GM23338 (cell line): ENCODE measurements around the gene C1QL4. TPM values are rescaled to one million over a fixed set of nuclear protein-coding genes. Genes with fewer than 3 reads are reported as not detected.
A peak's percentile ranks its signal among the peaks of the same experiment; 100 is the strongest.
"Not testable (repeated sequence)": the region's sequence is repeated elsewhere in the genome, so short reads cannot be mapped to it uniquely, and the experiment has no call there.

Experiments used
- ATAC-seq: fragments of 200-7000 bp; cut with Tn5 transposase; 3 replicates; pipeline ENCODE4 v1.9.1; 2020
- DNase-seq: peaks from one replicate; pipeline ENCODE4 v3.0.0-alpha.2; 2015; ENCODE audit warnings: low spot score
- H2AFZ ChIP-seq: fragments of 200-600 bp; sonication (generic); 2 replicates; pipeline ENCODE4 v1.8.0; 2016; ENCODE audit warnings: antibody characterized with exemption, mild to moderate bottlenecking, moderate library complexity
- H3F3A ChIP-seq: fragments of 200-600 bp; sonication (generic); replicated peaks from 2 replicates; pipeline ENCODE4 v1.8.0; 2017; ENCODE audit warnings: antibody characterized with exemption, mixed run types, low read depth
- H3K27ac ChIP-seq: fragments of 200-600 bp; sonication (generic); 2 replicates; pipeline ENCODE4 v1.6.1; 2016; ENCODE audit warnings: low read depth
- H3K27me3 ChIP-seq: fragments of 200-600 bp; sonication (generic); 2 replicates; pipeline ENCODE4 v1.8.0; 2016; ENCODE audit warnings: mild to moderate bottlenecking, mixed run types, moderate library complexity; ENCODE audit not compliant: insufficient read depth
- H3K36me3 ChIP-seq: fragments of 200-600 bp; sonication (generic); 2 replicates; pipeline ENCODE4 v1.8.0; 2016; ENCODE audit warnings: mild to moderate bottlenecking; ENCODE audit not compliant: insufficient read depth
- H3K4me1 ChIP-seq: fragments of 200-600 bp; sonication (generic); 2 replicates; pipeline ENCODE4 v1.8.0; 2016; ENCODE audit warnings: mild to moderate bottlenecking, moderate library complexity; ENCODE audit not compliant: insufficient read depth
- H3K4me2 ChIP-seq: fragments of 200-600 bp; sonication (generic); 2 replicates; pipeline ENCODE4 v1.7.1; 2017; ENCODE audit warnings: mixed run types
- H3K4me3 ChIP-seq: fragments of 200-600 bp; sonication (generic); 2 replicates; pipeline ENCODE4 v1.6.1; 2016; ENCODE audit warnings: mixed run types
- H3K79me2 ChIP-seq: fragments of 200-600 bp; sonication (generic); replicated peaks from 2 replicates; pipeline ENCODE4 v1.8.0; 2017; ENCODE audit warnings: mild to moderate bottlenecking; ENCODE audit not compliant: insufficient read depth
- H3K9me2 ChIP-seq: fragments of 200-600 bp; sonication (generic); 2 replicates; pipeline ENCODE4 v1.8.0; 2017; ENCODE audit not compliant: insufficient read depth
- H4K20me1 ChIP-seq: fragments of 200-600 bp; sonication (generic); replicated peaks from 2 replicates; pipeline ENCODE4 v1.8.0; 2017; ENCODE audit warnings: mild to moderate bottlenecking; ENCODE audit not compliant: insufficient read depth
- H3K27ac Mint-ChIP-seq: 2 replicates; pipeline ENCODE4 v1.8.0; 2020; ENCODE audit warnings: inconsistent platforms, mild to moderate bottlenecking, moderate library complexity, mixed read lengths
- H3K27me3 Mint-ChIP-seq: 3 replicates; pipeline ENCODE4 v1.8.0; 2022; ENCODE audit warnings: low read depth, mild to moderate bottlenecking, moderate library complexity, mixed read lengths, inconsistent platforms; ENCODE audit not compliant: insufficient read depth, poor library complexity
- H3K36me3 Mint-ChIP-seq: 3 replicates; pipeline ENCODE4 v1.8.0; 2021; ENCODE audit warnings: low read depth, mild to moderate bottlenecking, inconsistent platforms, moderate library complexity, mixed read lengths
- H3K4me1 Mint-ChIP-seq: 3 replicates; pipeline ENCODE4 v1.8.0; 2020; ENCODE audit warnings: mild to moderate bottlenecking, inconsistent platforms, mixed read lengths
- H3K4me3 Mint-ChIP-seq: 3 replicates; pipeline ENCODE4 v1.8.0; 2021; ENCODE audit warnings: moderate library complexity, mild to moderate bottlenecking, inconsistent platforms, mixed read lengths
- H3K9me3 Mint-ChIP-seq: 3 replicates; pipeline ENCODE4 v1.8.0; 2020; ENCODE audit warnings: moderate library complexity, mild to moderate bottlenecking, inconsistent platforms, mixed read lengths
- CTCF ChIP-seq, 2 experiments: fragments of 200-600 bp in 1 of 2; sonication (generic) in 1 of 2; conservative IDR thresholded peaks; 2 replicates each; pipeline versions ENCODE4 v1.5.1 to v1.6.1; 2016 to 2017; ENCODE audit warnings: antibody characterized with exemption in 2 of 2, low read depth in 2 of 2, mild to moderate bottlenecking in 2 of 2, moderate library complexity in 1 of 2
- NANOG ChIP-seq: IDR thresholded peaks from 2 replicates; pipeline ENCODE4 v1.6.1; 2016; ENCODE audit warnings: antibody characterized with exemption, borderline replicate concordance
- STAT1 ChIP-seq: IDR thresholded peaks from one replicate; pipeline ENCODE4 v1.6.1; 2016; ENCODE audit warnings: antibody characterized with exemption; ENCODE audit not compliant: unreplicated experiment
- polyA plus RNA-seq: library from polyadenylated mRNA; unstranded; fragments of >200 nt; fragmentation: Nextera tagmentation; extraction: Ambion mirVana; gene quantifications from 2 replicates; pipeline ENCODE4 v1.2.1, GENCODE V29; 2016
- total RNA-seq: library from RNA; depleted of rRNA; stranded (reverse); fragments of >200 nt; shearing (Covaris generic); gene quantifications from 2 replicates; pipeline ENCODE4 v1.2.3, GENCODE V29; 2014; rRNA removed

The C1QL4 gene
- total and polyA plus RNA-seq, 2 experiments from 2014 or later, result not detected

- no peaks in the 10 kb centered on the region for H3F3A ChIP-seq
- H3K79me2 ChIP-seq, result no peaks in the 10 kb centered on the region
- no peak overlapping the region for H2AFZ ChIP-seq
- no peak overlapping the region for H3K27ac ChIP-seq
- no peaks in the 10 kb centered on the region for H3K36me3 ChIP-seq
- no peak for TF ChIP-seq STAT1
- TF ChIP-seq CTCF (conservative IDR thresholded peaks at IDR 0.05; ENCODE audit: low read depth in 2 of 2), result peak; percentile 32 to 33; a peak in 3 of 4 replicates
- TF ChIP-seq NANOG, result no peak
- no peaks in the 10 kb centered on the region for H3K9me2 ChIP-seq
- peaks cover 19% of the 10 kb centered on the region for H3K4me1 Mint-ChIP-seq
- H3K27me3 ChIP-seq, result peaks cover 12% of the 10 kb centered on the region; the same call in 1 of the 2 replicates
- ATAC-seq, result peak; percentile 54
- H3K4me3 ChIP-seq, result no peak overlapping the region
- peaks cover 15% of the 10 kb centered on the region for H3K27me3 Mint-ChIP-seq
- peak; percentile 47 for DNase-seq
- no peaks in the 10 kb centered on the region for H3K36me3 Mint-ChIP-seq
- no peak overlapping the region for H3K4me2 ChIP-seq
- peaks cover 8% of the 10 kb centered on the region; the same call in 1 of the 2 replicates for H3K4me1 ChIP-seq
- no peaks in the 10 kb centered on the region; the same call in 2 of the 3 replicates for H3K9me3 Mint-ChIP-seq
- no peak overlapping the region for H3K4me3 Mint-ChIP-seq
- no peaks in the 10 kb centered on the region for H4K20me1 ChIP-seq
- H3K27ac Mint-ChIP-seq, result no peak overlapping the region
Measured at GRCh38 chr12:49283541-49284429, 53.2 kb downstream of the C1QL4 start.

GRCh38 chr12:49282740-49283375 lies 54.1 kb downstream of the C1QL4 start:
- H3K9me2 ChIP-seq, result not testable (repeated sequence)
- H2AFZ ChIP-seq, result peak overlapping the region; percentile 72

More at GRCh38 chr12:49282740-49283375, 54.1 kb downstream of the C1QL4 start:
- H3K36me3 Mint-ChIP-seq, H3K79me2 ChIP-seq, H3K27ac Mint-ChIP-seq, H3K36me3 ChIP-seq, H3K9me3 Mint-ChIP-seq, H3K4me1 ChIP-seq, H3K27ac ChIP-seq, H3K4me2 ChIP-seq, H3K4me3 Mint-ChIP-seq, H3F3A ChIP-seq, H3K27me3 Mint-ChIP-seq, DNase-seq, H3K27me3 ChIP-seq, H3K4me3 ChIP-seq, ATAC-seq, H4K20me1 ChIP-seq: not testable (repeated sequence)
- H3K4me1 Mint-ChIP-seq, result peaks cover 19% of the 10 kb centered on the region

Other genes with a start within 250 kb of the C1QL4 start
- not detected in 2 replicates for gene DHH, start 242.4 kb downstream of the C1QL4 start, total RNA-seq
- gene DHH, start 242.4 kb downstream of the C1QL4 start, polyA plus RNA-seq, result 0.09 TPM in 1 of 2 replicates, not detected in the other
- 33.9 and 57.0 TPM in 2 replicates for gene LMBR1L, start 226.3 kb downstream of the C1QL4 start, total RNA-seq
- 19.8 and 24.3 TPM in 2 replicates for gene LMBR1L, start 226.3 kb downstream of the C1QL4 start, polyA plus RNA-seq
- 2,341 and 2,718 TPM in 2 replicates for gene TUBA1B, start 205.8 kb downstream of the C1QL4 start, total RNA-seq
- gene TUBA1B, start 205.8 kb downstream of the C1QL4 start, polyA plus RNA-seq, result 1,008 and 1,116 TPM in 2 replicates
- 386 and 424 TPM in 2 replicates for gene TUBA1A, start 148.1 kb downstream of the C1QL4 start, total RNA-seq
- 189 TPM in 2 replicates for gene TUBA1A, start 148.1 kb downstream of the C1QL4 start, polyA plus RNA-seq
- gene TUBA1C, start 72.1 kb downstream of the C1QL4 start, total RNA-seq, result 608 and 728 TPM in 2 replicates
- gene TUBA1C, start 72.1 kb downstream of the C1QL4 start, polyA plus RNA-seq, result 187 and 191 TPM in 2 replicates
- gene PRPH, start 42.0 kb downstream of the C1QL4 start, total RNA-seq, result 0.24 and 0.62 TPM in 2 replicates
- gene PRPH, start 42.0 kb downstream of the C1QL4 start, polyA plus RNA-seq, result 0.36 and 0.43 TPM in 2 replicates
- gene TROAP, start 13.9 kb downstream of the C1QL4 start, total RNA-seq, result 27.6 and 46.4 TPM in 2 replicates
- gene TROAP, start 13.9 kb downstream of the C1QL4 start, polyA plus RNA-seq, result 44.7 and 47.5 TPM in 2 replicates
- 0.10 TPM in 1 of 2 replicates, not detected in the other for gene DNAJC22, start 9.7 kb upstream of the C1QL4 start, total RNA-seq
- gene DNAJC22, start 9.7 kb upstream of the C1QL4 start, polyA plus RNA-seq, result not detected in 2 replicates
- gene SPATS2, start 30.3 kb upstream of the C1QL4 start, total RNA-seq, result 20.6 and 28.1 TPM in 2 replicates
- 54.0 and 61.0 TPM in 2 replicates for gene SPATS2, start 30.3 kb upstream of the C1QL4 start, polyA plus RNA-seq
- 0.12 and 0.52 TPM in 2 replicates for gene KCNH3, start 201.8 kb upstream of the C1QL4 start, total RNA-seq
- gene KCNH3, start 201.8 kb upstream of the C1QL4 start, polyA plus RNA-seq, result 0.21 and 0.28 TPM in 2 replicates
- gene MCRS1, start 231.0 kb upstream of the C1QL4 start, total RNA-seq, result 97.6 and 105 TPM in 2 replicates
- 134 and 139 TPM in 2 replicates for gene MCRS1, start 231.0 kb upstream of the C1QL4 start, polyA plus RNA-seq